Stimulated activated memory B cell treated with anti-CD40 and anti-IgM and Interleukin-4, amounts not matched to agents 10 μg/mL and 1 μg/mL and 100 μg/mL, for 72 hours (primary cell): ENCODE data around the gene DOCK1.

Experiments
- ATAC-seq: fragments of 150-1000 bp; cut with Tn5 transposase; 2 replicates; pipeline ENCODE4 v1.10.0; 2021
- H3K27ac Mint-ChIP-seq: one replicate; pipeline ENCODE4 v1.8.0; 2022; ENCODE audit warnings: mild to moderate bottlenecking, mixed read lengths
- H3K27me3 Mint-ChIP-seq: one replicate; pipeline ENCODE4 v1.8.0; 2022; ENCODE audit warnings: mixed read lengths
- H3K36me3 Mint-ChIP-seq: one replicate; pipeline ENCODE4 v1.8.0; 2022; ENCODE audit warnings: mixed read lengths
- H3K4me1 Mint-ChIP-seq: one replicate; pipeline ENCODE4 v1.8.0; 2022; ENCODE audit warnings: mixed read lengths
- H3K4me3 Mint-ChIP-seq: one replicate; pipeline ENCODE4 v1.8.0; 2022; ENCODE audit warnings: mild to moderate bottlenecking, moderate library complexity, mixed read lengths
- H3K9me3 Mint-ChIP-seq: one replicate; pipeline ENCODE4 v1.8.0; 2022; ENCODE audit warnings: mixed read lengths

DOCK1 gene

DNA sequence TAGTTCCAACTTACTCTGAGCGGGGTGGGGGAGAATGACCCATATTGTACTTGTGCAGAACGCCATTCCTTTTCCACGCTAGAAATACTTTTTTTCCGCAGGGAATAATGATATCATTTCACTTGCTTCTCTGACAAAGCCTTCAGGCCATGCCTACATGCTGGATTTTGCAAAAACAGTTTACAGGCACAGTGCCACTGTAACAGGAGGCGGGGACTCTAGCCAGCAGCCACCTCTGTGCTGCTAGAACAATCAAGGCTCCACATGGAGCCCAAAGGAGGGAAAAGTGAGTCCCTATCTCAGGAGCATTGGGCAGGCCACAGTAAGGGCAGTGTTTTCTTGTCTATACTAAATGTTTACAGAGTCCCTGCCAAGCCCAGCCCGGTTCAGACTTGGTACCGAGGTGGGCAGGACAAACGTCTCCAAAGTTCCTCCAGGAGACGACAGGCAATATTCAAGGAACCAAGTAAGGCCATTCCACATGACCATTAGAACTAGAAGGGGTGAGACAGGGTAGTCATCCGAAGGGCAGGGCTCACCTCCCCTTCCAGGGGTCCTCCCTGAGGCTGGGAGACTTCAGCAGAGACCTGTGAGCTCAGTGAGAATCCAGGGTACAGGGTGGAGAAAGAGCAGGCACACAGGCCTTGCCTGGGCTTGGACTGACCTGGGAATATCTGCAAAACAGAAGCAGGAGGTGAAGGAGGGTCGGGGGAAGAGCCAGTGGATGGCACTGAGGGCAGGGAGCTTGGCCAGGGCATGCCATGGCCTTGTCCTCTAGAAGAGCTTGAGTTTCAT, 553.0 kb downstream of the DOCK1 start:
- no peak overlapping the region for H3K4me3 Mint-ChIP-seq
- no peaks in the 10 kb centered on the region for H3K4me1 Mint-ChIP-seq
- no peak overlapping the region for H3K27ac Mint-ChIP-seq
- H3K36me3 Mint-ChIP-seq = no peaks in the 10 kb centered on the region
- H3K9me3 Mint-ChIP-seq = peaks cover 5% of the 10 kb centered on the region
- H3K27me3 Mint-ChIP-seq = no peaks in the 10 kb centered on the region
- ATAC-seq = no peak

DNA sequence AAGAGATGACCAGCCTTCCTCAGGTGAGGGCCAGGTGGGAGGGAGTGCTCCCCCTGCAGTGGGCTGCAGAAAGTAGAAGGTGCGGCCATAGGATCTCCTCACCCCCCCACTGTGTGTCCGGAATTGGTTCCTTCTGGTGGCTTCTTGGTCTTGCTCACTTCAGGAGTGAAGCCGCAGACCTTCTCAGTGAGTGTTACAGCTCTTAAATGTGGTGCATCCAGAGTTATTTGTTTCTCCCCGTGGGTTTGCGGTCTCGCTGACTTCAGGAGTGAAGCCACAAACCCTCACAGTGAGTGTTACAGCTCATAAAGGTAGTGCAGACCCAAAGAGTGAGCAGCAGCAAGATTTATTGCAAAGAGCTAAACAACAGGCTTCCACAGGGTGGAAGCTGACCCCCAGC, 553.6 kb downstream of the DOCK1 start:
- H3K9me3 Mint-ChIP-seq = peaks cover 5% of the 10 kb centered on the region
- H3K27ac Mint-ChIP-seq = no peak overlapping the region
- no peaks in the 10 kb centered on the region for H3K27me3 Mint-ChIP-seq
- no peak overlapping the region for H3K4me3 Mint-ChIP-seq
- no peaks in the 10 kb centered on the region for H3K36me3 Mint-ChIP-seq
- no peaks in the 10 kb centered on the region for H3K4me1 Mint-ChIP-seq
- ATAC-seq = no peak

DNA sequence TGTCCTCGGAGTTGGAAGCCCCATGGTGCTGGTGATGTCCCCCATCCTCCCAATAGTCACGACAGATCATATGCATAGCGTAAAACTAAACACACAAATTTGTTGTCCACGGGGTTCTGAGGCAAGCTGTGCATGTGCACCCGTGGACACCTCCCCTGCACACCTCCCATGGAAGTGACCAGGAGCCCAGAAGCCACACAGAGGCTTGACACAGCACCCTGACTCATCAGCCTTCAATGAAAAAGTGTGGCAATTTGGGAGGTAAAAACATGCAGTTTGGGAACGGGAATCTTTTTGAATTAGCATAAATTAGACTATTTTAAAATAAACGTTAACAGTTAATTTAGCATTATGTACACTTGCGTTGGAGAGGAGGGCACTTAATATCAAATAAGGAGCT, 554.7 kb downstream of the DOCK1 start:
- no peak for ATAC-seq
- H3K27ac Mint-ChIP-seq = no peak overlapping the region
- H3K4me1 Mint-ChIP-seq = no peaks in the 10 kb centered on the region
- H3K4me3 Mint-ChIP-seq = no peak overlapping the region
- no peaks in the 10 kb centered on the region for H3K27me3 Mint-ChIP-seq
- H3K9me3 Mint-ChIP-seq = peaks cover 10% of the 10 kb centered on the region
- no peaks in the 10 kb centered on the region for H3K36me3 Mint-ChIP-seq

- Mint-ChIP-seq H3K4me3 (no peak overlapping the region), H3K36me3 (no peaks in the 10 kb centered on the region), H3K27ac (no peak overlapping the region), H3K4me1 (no peaks in the 10 kb centered on the region), H3K9me3 (peaks cover 10% of the 10 kb centered on the region), H3K27me3 (no peaks in the 10 kb centered on the region)
- ATAC-seq = no peak
These were observed 557.5 kb downstream of the DOCK1 start for GRCh38 chr10:127462643-127463295.

GRCh38 chr10:127463548-127463947, 558.3 kb downstream of the DOCK1 start:
- Mint-ChIP-seq H3K27ac (no peak overlapping the region), H3K4me3 (no peak overlapping the region), H3K4me1 (no peaks in the 10 kb centered on the region), H3K9me3 (peaks cover 7% of the 10 kb centered on the region), H3K27me3 (no peaks in the 10 kb centered on the region), H3K36me3 (no peaks in the 10 kb centered on the region)
- no peak for ATAC-seq

DNA sequence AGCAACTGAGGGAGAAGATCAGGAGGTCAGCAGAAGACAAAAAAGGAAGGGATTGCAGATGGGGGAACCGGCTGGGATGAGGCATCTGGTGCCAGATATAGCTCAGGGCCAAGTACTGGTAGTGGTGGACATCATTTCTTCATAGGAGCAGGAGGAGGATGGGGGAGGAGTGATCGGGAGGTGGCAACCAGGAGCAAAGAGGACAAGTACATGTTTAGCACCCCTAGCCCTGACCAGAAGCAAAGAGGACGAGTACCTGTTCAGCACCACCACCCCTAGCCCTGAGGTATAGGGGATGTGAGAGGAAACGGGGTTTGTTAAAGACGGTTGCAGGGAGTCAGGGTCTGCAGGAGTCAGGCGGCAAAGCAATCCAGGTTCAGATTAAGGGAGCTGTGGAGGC, 559.3 kb downstream of the DOCK1 start:
- H3K36me3 Mint-ChIP-seq = no peaks in the 10 kb centered on the region
- no peak for ATAC-seq
- H3K4me3 Mint-ChIP-seq = no peak overlapping the region
- peaks cover 5% of the 10 kb centered on the region for H3K9me3 Mint-ChIP-seq
- H3K27me3 Mint-ChIP-seq = no peaks in the 10 kb centered on the region
- no peaks in the 10 kb centered on the region for H3K4me1 Mint-ChIP-seq
- no peak overlapping the region for H3K27ac Mint-ChIP-seq

DNA sequence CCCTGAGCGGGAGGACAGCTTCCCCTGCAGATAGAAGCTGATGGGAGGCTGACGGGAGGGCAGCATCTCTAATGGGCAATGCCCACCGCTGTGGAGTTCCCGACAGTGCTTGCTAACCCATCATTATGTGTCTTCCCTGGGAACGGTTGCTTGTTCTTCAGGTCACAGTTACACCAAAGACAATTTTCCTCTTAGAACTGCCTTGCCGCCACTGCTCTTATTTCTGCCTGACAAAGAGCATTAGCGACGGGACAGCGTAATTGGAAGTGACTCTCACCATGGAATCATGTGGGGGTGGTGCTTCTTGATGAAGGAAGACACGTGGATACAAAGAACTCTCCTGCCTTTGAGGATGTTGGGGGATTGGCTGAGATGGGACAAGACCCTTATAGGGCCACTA, 562.6 kb downstream of the DOCK1 start:
- Mint-ChIP-seq H3K36me3 (no peaks in the 10 kb centered on the region), H3K4me3 (no peak overlapping the region), H3K27ac (no peak overlapping the region), H3K9me3 (peaks cover 5% of the 10 kb centered on the region), H3K27me3 (no peaks in the 10 kb centered on the region), H3K4me1 (no peaks in the 10 kb centered on the region)
- ATAC-seq = no peak

DNA sequence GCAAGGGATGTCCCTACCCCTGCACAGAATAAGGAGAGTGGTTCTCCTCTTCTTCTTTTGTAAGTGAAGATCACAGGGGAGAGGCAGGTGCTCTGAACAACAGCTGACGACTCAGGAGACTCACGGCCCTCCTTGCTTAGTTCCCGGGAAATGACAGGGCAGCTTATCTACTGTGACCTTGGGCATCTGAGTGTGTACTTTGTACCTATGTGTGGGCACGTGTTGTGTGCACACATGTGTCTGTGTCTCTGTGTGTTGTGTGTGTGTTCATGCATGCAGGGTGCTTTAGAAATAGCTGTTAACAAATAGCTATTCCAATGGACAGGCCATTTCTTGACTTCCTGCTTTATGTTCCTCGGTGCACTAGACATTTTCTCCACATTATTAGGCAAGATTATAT, 563.4 kb downstream of the DOCK1 start:
- Mint-ChIP-seq H3K9me3 (peaks cover 8% of the 10 kb centered on the region), H3K4me3 (no peak overlapping the region), H3K36me3 (no peaks in the 10 kb centered on the region), H3K27me3 (no peaks in the 10 kb centered on the region), H3K4me1 (no peaks in the 10 kb centered on the region), H3K27ac (no peak overlapping the region)
- no peak for ATAC-seq

DNA sequence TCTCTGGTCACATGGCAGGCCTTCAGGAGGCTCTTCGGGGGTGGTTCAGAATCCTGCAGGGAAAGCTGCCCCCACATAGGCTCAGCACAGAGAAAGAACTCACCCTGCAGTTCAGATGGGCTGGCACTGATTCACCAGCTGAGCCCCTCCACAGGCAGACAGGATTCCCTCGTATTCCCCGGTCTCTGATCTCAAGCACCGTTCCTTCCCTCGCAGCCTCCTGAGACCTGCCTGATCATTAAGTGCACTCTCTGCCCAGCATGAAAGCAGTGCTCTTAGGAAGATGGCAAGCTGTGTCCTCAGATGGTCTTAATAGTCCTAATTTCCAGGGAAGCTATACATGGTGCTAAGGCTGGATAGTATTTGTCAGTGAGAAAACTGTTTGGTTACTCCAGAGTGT, 565.7 kb downstream of the DOCK1 start:
- no peaks in the 10 kb centered on the region for H3K4me1 Mint-ChIP-seq
- no peak overlapping the region for H3K4me3 Mint-ChIP-seq
- ATAC-seq = no peak
- no peaks in the 10 kb centered on the region for H3K27me3 Mint-ChIP-seq
- H3K9me3 Mint-ChIP-seq = peaks cover 3% of the 10 kb centered on the region
- H3K36me3 Mint-ChIP-seq = no peaks in the 10 kb centered on the region
- no peak overlapping the region for H3K27ac Mint-ChIP-seq

DNA sequence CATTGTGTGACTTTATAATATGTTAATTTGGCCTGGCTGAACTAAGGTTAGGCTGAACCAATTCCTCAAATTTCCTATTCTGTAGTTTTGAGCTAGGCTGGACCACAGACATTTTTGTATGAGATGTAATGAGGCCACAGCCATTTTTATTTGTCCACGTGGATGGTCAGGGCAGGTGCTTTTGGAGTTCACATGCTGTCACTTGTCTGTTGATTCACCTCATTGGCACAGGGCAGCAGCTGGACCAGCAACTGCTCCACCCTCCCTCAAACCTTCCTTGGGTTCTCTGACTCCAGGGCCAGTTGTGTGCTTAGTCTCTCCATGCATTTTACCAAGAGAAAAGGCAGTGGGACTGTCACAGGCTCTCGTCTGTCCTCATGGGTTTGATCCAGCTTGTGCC, 567.7 kb downstream of the DOCK1 start:
- Mint-ChIP-seq H3K4me3 (no peak overlapping the region), H3K27me3 (no peaks in the 10 kb centered on the region), H3K9me3 (peaks cover 6% of the 10 kb centered on the region), H3K36me3 (no peaks in the 10 kb centered on the region), H3K27ac (no peak overlapping the region), H3K4me1 (no peaks in the 10 kb centered on the region)
- ATAC-seq = no peak

DNA sequence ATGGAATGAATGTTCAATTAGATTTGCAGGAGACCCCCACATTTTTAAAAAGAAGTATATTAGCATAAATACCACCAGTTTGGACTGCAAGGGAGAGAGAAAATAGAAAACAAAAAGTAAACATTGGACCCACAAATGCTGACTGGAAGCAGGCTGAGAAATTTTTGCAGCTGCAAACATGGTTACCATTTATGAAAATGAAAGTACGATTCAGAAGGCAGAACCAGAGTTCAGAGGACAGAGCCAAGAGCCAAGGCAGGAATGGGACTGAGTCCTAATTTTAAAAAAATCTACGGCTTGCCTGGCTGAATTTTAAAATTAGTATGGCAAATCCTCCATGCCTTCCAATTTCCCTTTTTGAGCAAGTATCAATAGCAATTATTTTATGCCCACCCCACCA, 569.3 kb downstream of the DOCK1 start:
- Mint-ChIP-seq H3K36me3 (no peaks in the 10 kb centered on the region), H3K4me1 (no peaks in the 10 kb centered on the region), H3K27me3 (no peaks in the 10 kb centered on the region), H3K9me3 (peaks cover 12% of the 10 kb centered on the region), H3K27ac (no peak overlapping the region), H3K4me3 (no peak overlapping the region)
- no peak for ATAC-seq

- H3K4me1 Mint-ChIP-seq = no peaks in the 10 kb centered on the region
- H3K27ac Mint-ChIP-seq = no peak overlapping the region
- H3K27me3 Mint-ChIP-seq = peaks cover 11% of the 10 kb centered on the region
- H3K4me3 Mint-ChIP-seq = no peak overlapping the region
- no peaks in the 10 kb centered on the region for H3K36me3 Mint-ChIP-seq
- no peaks in the 10 kb centered on the region for H3K9me3 Mint-ChIP-seq
- ATAC-seq = no peak
These were observed 580.1 kb downstream of the DOCK1 start for GRCh38 chr10:127485153-127485857.

GRCh38 chr10:127486355-127486754, 581.1 kb downstream of the DOCK1 start:
- no peaks in the 10 kb centered on the region for H3K4me1 Mint-ChIP-seq
- no peak overlapping the region for H3K4me3 Mint-ChIP-seq
- H3K27ac Mint-ChIP-seq = no peak overlapping the region
- H3K27me3 Mint-ChIP-seq = peaks cover 11% of the 10 kb centered on the region
- no peak for ATAC-seq
- no peaks in the 10 kb centered on the region for H3K36me3 Mint-ChIP-seq
- H3K9me3 Mint-ChIP-seq = no peaks in the 10 kb centered on the region

- no peaks in the 10 kb centered on the region for H3K4me1 Mint-ChIP-seq
- H3K27me3 Mint-ChIP-seq = no peaks in the 10 kb centered on the region
- H3K9me3 Mint-ChIP-seq = no peaks in the 10 kb centered on the region
- H3K4me3 Mint-ChIP-seq = no peak overlapping the region
- H3K27ac Mint-ChIP-seq = no peak overlapping the region
- no peak for ATAC-seq
- no peaks in the 10 kb centered on the region for H3K36me3 Mint-ChIP-seq
These were observed 587.5 kb downstream of the DOCK1 start for GRCh38 chr10:127492607-127493250.

DNA sequence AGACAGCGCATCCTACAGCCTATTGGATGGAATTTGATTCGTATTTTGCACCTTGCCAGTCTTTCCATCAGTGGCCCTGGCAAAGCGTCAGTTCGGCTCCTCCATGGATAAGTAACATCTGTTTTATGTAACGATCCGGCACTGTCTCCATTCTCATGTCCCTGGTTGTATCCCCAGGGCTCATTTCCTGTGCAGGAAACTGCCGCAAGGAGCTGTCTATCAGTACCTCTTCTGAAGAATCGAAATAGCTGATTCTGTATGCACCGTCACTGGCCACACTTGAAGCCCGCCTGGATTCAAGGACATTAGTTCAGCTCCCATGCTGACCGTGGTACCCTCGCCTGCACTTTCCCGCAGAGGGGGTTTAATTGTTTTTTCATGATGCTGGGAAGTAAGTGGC, 590.8 kb downstream of the DOCK1 start:
- no peak overlapping the region for H3K4me3 Mint-ChIP-seq
- no peaks in the 10 kb centered on the region for H3K4me1 Mint-ChIP-seq
- no peaks in the 10 kb centered on the region for H3K36me3 Mint-ChIP-seq
- ATAC-seq = no peak
- H3K27me3 Mint-ChIP-seq = no peaks in the 10 kb centered on the region
- H3K9me3 Mint-ChIP-seq = no peaks in the 10 kb centered on the region
- H3K27ac Mint-ChIP-seq = no peak overlapping the region
